ENCODE data around the gene ERBIN. TPM values are rescaled to one million over a fixed set of nuclear protein-coding genes. Genes with fewer than 3 reads are reported as not detected.

Gene ERBIN
- total and polyA plus RNA-seq, 9 of the 15 experiments (the other 6 are each of a cell fraction or from before 2014, with no cell fraction given) = 11.9 to 72.8 (median 41.7) TPM

- TF ChIP-seq UBTF (IDR thresholded peaks at IDR 0.05; ENCODE audit: borderline replicate concordance in 1 of 2, low read depth in 2 of 2, low read length in 2 of 2) (no peak), CHCHD3 (CRISPR knock-in tag; IDR thresholded peaks at IDR 0.05) (no peak), HMGN3 (IDR thresholded peaks at IDR 0.05; ENCODE audit: borderline replicate concordance, extremely low read depth, insufficient read length, low read depth, low read length) (no peak), HDAC8 (tag; IDR thresholded peaks at IDR 0.05) (no peak), ZNF253 (CRISPR knock-in tag; conservative IDR thresholded peaks at IDR 0.05) (no peak), SMARCA5 (IDR thresholded peaks at IDR 0.05) (no peak), MXD1 (CRISPR knock-in tag; IDR thresholded peaks at IDR 0.05; ENCODE audit: borderline replicate concordance, poor library complexity, severe bottlenecking) (no peak), CBFA2T3 (IDR thresholded peaks at IDR 0.05) (peak; percentile 61), ZNF23 (CRISPR knock-in tag; IDR thresholded peaks at IDR 0.05) (no peak), SOX6 (IDR thresholded peaks at IDR 0.05) (no peak), BCLAF1 (IDR thresholded peaks at IDR 0.05; ENCODE audit: borderline replicate concordance in 1 of 2, control insufficient read depth in 1 of 2, low read depth in 2 of 2, low read length in 1 of 2) (no peak), TAF15 (IDR thresholded peaks at IDR 0.05; ENCODE audit: low read depth, low read length) (no peak), ZEB2 (IDR thresholded peaks at IDR 0.05) (peak; percentile 78), ARID3A (IDR thresholded peaks at IDR 0.05; ENCODE audit: borderline replicate concordance, low read depth, low read length) (no peak), HOMEZ (CRISPR knock-in tag; IDR thresholded peaks at IDR 0.05) (no peak)
These were observed 44.3 kb downstream of the ERBIN start (continued) for GRCh38 chr5:65970481-65971367.

Measured in K562 (cell line).